CD14-positive monocyte (primary cell): ENCODE results near the gene RAB7B. TPM values are rescaled to one million over a fixed set of nuclear protein-coding genes. Genes with fewer than 3 reads are reported as not detected.

Source experiments
- DNase-seq, 3 donors: peaks; one replicate each; pipeline ENCODE4 v3.0.0-alpha.2; 2011 to 2022
- H2AFZ ChIP-seq: 2 replicates; pipeline ENCODE4 v1.6.0; 2012; ENCODE audit warnings: mild to moderate bottlenecking, low read depth, low read length, inconsistent platforms; ENCODE audit not compliant: insufficient read depth, poor library complexity, severe bottlenecking
- H3K27ac ChIP-seq, 2 donors: 1 replicate in 1 of 2; 2 replicates in 1 of 2; pipeline ENCODE4 v1.5.1; 2012 to 2013; ENCODE audit warnings: low read length in 2 of 2, control low read depth in 1 of 2, inconsistent platforms in 1 of 2, low read depth in 1 of 2, mild to moderate bottlenecking in 1 of 2
- H3K27me3 ChIP-seq, 2 donors: one replicate each; pipeline versions ENCODE4 v1.6.0 to v1.6.1; 2011 to 2013; ENCODE audit warnings: low read length in 2 of 2; ENCODE audit not compliant: control insufficient read depth in 2 of 2, insufficient read depth in 2 of 2
- H3K36me3 ChIP-seq, 2 donors: replicated peaks in 1 of 2; 1 replicate in 1 of 2; 2 replicates in 1 of 2; pipeline versions ENCODE4 v1.5.1 to v1.6.1; 2012 to 2013; ENCODE audit warnings: low read length in 2 of 2, control low read depth in 1 of 2, inconsistent platforms in 1 of 2, mild to moderate bottlenecking in 1 of 2; ENCODE audit not compliant: insufficient read depth in 2 of 2, control insufficient read depth in 1 of 2
- H3K4me1 ChIP-seq, 2 donors: 1 replicate in 1 of 2; 2 replicates in 1 of 2; pipeline versions ENCODE4 v1.5.1 to v1.6.1; 2012 to 2013; ENCODE audit warnings: low read length in 2 of 2, control low read depth in 1 of 2, inconsistent platforms in 1 of 2, mild to moderate bottlenecking in 1 of 2, moderate library complexity in 1 of 2; ENCODE audit not compliant: insufficient read depth in 2 of 2, control insufficient read depth in 1 of 2
- H3K4me2 ChIP-seq: replicated peaks from 2 replicates; pipeline ENCODE3; 2012; ENCODE audit warnings: low read length, moderate library complexity, mild to moderate bottlenecking; ENCODE audit not compliant: poor library complexity, severe bottlenecking; ENCODE audit errors: extremely low read depth
- H3K4me3 ChIP-seq, 3 experiments: fragments of 200-600 bp in 1 of 3; sonication (generic) in 1 of 3; replicated peaks in 1 of 3; 1 replicate in 2 of 3; 2 replicates in 1 of 3; pipeline ENCODE4 v1.5.1; 2011 to 2013; ENCODE audit warnings: low read length in 3 of 3, mild to moderate bottlenecking in 3 of 3, control low read depth in 2 of 3, low read depth in 2 of 3, inconsistent platforms in 1 of 3, moderate library complexity in 1 of 3
- H3K79me2 ChIP-seq: 2 replicates; pipeline ENCODE4 v1.6.0; 2012; ENCODE audit warnings: mild to moderate bottlenecking, control low read depth, inconsistent platforms, low read length, moderate library complexity; ENCODE audit not compliant: insufficient read depth
- H3K9ac ChIP-seq: 2 replicates; pipeline ENCODE4 v1.6.0; 2017; ENCODE audit warnings: low read length, mild to moderate bottlenecking; ENCODE audit not compliant: insufficient read depth, poor library complexity, severe bottlenecking
- H3K9me3 ChIP-seq, 2 donors: replicated peaks in 1 of 2; 1 replicate in 1 of 2; 2 replicates in 1 of 2; pipeline versions ENCODE4 v1.5.1 to v1.6.1; 2012 to 2013; ENCODE audit warnings: low read length in 2 of 2, control low read depth in 1 of 2; ENCODE audit not compliant: control insufficient read depth in 1 of 2, insufficient read depth in 1 of 2
- H4K20me1 ChIP-seq: 2 replicates; pipeline ENCODE4 v1.6.0; 2012; ENCODE audit warnings: mild to moderate bottlenecking, low read length, control low read depth, moderate library complexity; ENCODE audit not compliant: insufficient read depth
- H3K27ac Mint-ChIP-seq, 7 donors: one replicate each; pipeline ENCODE4 v1.8.0; 2020; ENCODE audit warnings: mild to moderate bottlenecking in 7 of 7, mixed read lengths in 7 of 7, moderate library complexity in 6 of 7, inconsistent platforms in 2 of 7
- H3K27me3 Mint-ChIP-seq, 3 donors: one replicate each; pipeline ENCODE4 v1.8.0; 2021 to 2022; ENCODE audit warnings: low read depth in 3 of 3, mild to moderate bottlenecking in 3 of 3, mixed read lengths in 3 of 3, moderate library complexity in 3 of 3, inconsistent platforms in 1 of 3
- H3K36me3 Mint-ChIP-seq, 2 donors: one replicate each; pipeline ENCODE4 v1.8.0; 2020; ENCODE audit warnings: mixed read lengths in 2 of 2, inconsistent platforms in 1 of 2, mild to moderate bottlenecking in 1 of 2
- H3K4me1 Mint-ChIP-seq: one replicate; pipeline ENCODE4 v1.8.0; 2020; ENCODE audit warnings: mild to moderate bottlenecking, mixed read lengths
- H3K4me3 Mint-ChIP-seq, 2 donors: one replicate each; pipeline ENCODE4 v1.8.0; 2020; ENCODE audit warnings: mild to moderate bottlenecking in 2 of 2, mixed read lengths in 2 of 2, moderate library complexity in 1 of 2
- H3K9me3 Mint-ChIP-seq, 7 donors: one replicate each; pipeline ENCODE4 v1.8.0; 2020 to 2022; ENCODE audit warnings: mixed read lengths in 7 of 7, mild to moderate bottlenecking in 6 of 7, moderate library complexity in 6 of 7, inconsistent platforms in 2 of 7
- WGBS: methylation state at CpG from one replicate; pipeline ENCODE4 v1.1.5; 2013; ENCODE audit warnings: missing lambda C conversion rate; ENCODE audit not compliant: insufficient coverage; 5-methylcytosine and 5-hydroxymethylcytosine counted together
- intact Hi-C, 2 donors: fragments of 100-400 bp; cut with micrococcal nuclease; formaldehyde crosslinking; loops; one replicate each; pipeline versions ENCODE4 v1.15.0 to v1.15.1; 2023
- polyA plus RNA-seq, 3 donors: library from polyadenylated mRNA; depleted of rRNA in 1 of 3; unstranded in 2 of 3; stranded (reverse) in 1 of 3; fragments of 300-500 nt in 2 of 3; fragments of >200 nt in 1 of 3; fragmentation: Illumina TruSeq in 2 of 3; gene quantifications; 1 replicate in 2 of 3; 2 replicates in 1 of 3; pipeline ENCODE4 v1.2.3, GENCODE V29; 2012 to 2021
- TF ChIP-seq, protein P1 (sequence below): fragments of 200-600 bp; IDR thresholded peaks from one replicate; pipeline ENCODE4 v1.8.0; 2022; ENCODE audit warnings: antibody characterized with exemption, mild to moderate bottlenecking

RAB7B gene
- polyA plus RNA-seq, 3 donors = 0.41 to 0.52 (median 0.47) TPM

DNA sequence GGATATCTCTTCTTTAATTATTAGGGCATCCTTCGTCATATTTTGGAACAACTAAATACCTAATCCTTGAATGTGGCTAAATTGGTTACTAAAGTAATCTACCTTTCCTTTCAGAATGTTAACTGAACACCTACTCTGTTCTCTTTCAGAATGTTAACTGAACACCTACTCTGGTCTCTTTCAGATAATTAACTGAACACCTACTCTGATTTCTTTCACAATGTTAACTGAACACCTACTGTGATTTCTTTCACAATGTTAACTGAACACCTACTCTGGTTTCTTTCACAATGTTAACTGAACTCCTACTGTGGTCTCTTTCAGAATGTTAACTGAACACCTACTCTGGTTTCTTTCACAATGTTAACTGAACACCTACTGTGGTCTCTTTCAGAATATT lies 21.9 kb downstream of the RAB7B start:
- Histone ChIP-seq H3K4me2 (no peak overlapping the region), H3K36me3 (no peaks in the 10 kb centered on the region), H3K79me2 (no peaks in the 10 kb centered on the region), H3K9me3 (no peaks in the 10 kb centered on the region), H3K27ac (no peak overlapping the region), H2AFZ (no peak overlapping the region), H3K27me3 (no peaks in the 10 kb centered on the region), H3K9ac (no peak overlapping the region), H3K4me3 (no peak overlapping the region), H4K20me1 (no peaks in the 10 kb centered on the region), H3K4me1 (peaks cover 0 to 12% of the 10 kb centered on the region in 2 donors)
- Mint-ChIP-seq H3K36me3 (peaks cover 0 to 4% of the 10 kb centered on the region in 2 donors), H3K4me3 (no peak overlapping the region), H3K9me3 (peaks cover 0 to 3% (median 2%) of the 10 kb centered on the region in 7 donors), H3K27me3 (peaks cover 0 to 2% (median 0%) of the 10 kb centered on the region in 3 donors), H3K4me1 (peaks cover 15% of the 10 kb centered on the region), H3K27ac (no peak overlapping the region)
- DNase-seq = no peak
- intact Hi-C loops = loop anchor here in 1 of 2 donors (10.0 kb wide), 1 partner anchor 54 kb away; no protein-coding TSS in a partner anchor
- TF ChIP-seq, protein P1, sequence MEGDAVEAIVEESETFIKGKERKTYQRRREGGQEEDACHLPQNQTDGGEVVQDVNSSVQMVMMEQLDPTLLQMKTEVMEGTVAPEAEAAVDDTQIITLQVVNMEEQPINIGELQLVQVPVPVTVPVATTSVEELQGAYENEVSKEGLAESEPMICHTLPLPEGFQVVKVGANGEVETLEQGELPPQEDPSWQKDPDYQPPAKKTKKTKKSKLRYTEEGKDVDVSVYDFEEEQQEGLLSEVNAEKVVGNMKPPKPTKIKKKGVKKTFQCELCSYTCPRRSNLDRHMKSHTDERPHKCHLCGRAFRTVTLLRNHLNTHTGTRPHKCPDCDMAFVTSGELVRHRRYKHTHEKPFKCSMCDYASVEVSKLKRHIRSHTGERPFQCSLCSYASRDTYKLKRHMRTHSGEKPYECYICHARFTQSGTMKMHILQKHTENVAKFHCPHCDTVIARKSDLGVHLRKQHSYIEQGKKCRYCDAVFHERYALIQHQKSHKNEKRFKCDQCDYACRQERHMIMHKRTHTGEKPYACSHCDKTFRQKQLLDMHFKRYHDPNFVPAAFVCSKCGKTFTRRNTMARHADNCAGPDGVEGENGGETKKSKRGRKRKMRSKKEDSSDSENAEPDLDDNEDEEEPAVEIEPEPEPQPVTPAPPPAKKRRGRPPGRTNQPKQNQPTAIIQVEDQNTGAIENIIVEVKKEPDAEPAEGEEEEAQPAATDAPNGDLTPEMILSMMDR = no peak
- WGBS = no CpG with 5 or more reads among the region's 1 CpG

- Histone ChIP-seq H4K20me1 (no peaks in the 10 kb centered on the region), H3K4me3 (no peak overlapping the region), H3K9ac (no peak overlapping the region), H2AFZ (no peak overlapping the region), H3K79me2 (no peaks in the 10 kb centered on the region), H3K9me3 (no peaks in the 10 kb centered on the region), H3K36me3 (no peaks in the 10 kb centered on the region), H3K27me3 (no peaks in the 10 kb centered on the region), H3K27ac (no peak overlapping the region), H3K4me2 (no peak overlapping the region), H3K4me1 (peaks cover 0 to 12% of the 10 kb centered on the region in 2 donors)
- peaks cover 0 to 4% of the 10 kb centered on the region in 2 donors for H3K36me3 Mint-ChIP-seq
- TF ChIP-seq, protein P1 = no peak
- H3K4me1 Mint-ChIP-seq = peaks cover 15% of the 10 kb centered on the region
- H3K27ac Mint-ChIP-seq = no peak overlapping the region
- intact Hi-C loops = loop anchor here in 1 of 2 donors (10.0 kb wide), 1 partner anchor 54 kb away; no protein-coding TSS in a partner anchor
- no peak overlapping the region for H3K4me3 Mint-ChIP-seq
- WGBS = 40% methylated on average over 3 of the region's 3 CpGs
- peaks cover 0 to 2% (median 0%) of the 10 kb centered on the region in 3 donors for H3K27me3 Mint-ChIP-seq
- H3K9me3 Mint-ChIP-seq = peaks cover 0 to 3% (median 2%) of the 10 kb centered on the region in 7 donors
- DNase-seq = no peak
These were observed 22.8 kb downstream of the RAB7B start for GRCh38 chr1:205980237-205980870.
